ENCODE results near the gene COPS7B. TPM values are rescaled to one million over a fixed set of nuclear protein-coding genes. Genes with fewer than 3 reads are reported as not detected.

Gene COPS7B
- total RNA-seq, 1 experiment from 2014 or later, result 61.4 TPM

- no CpG with 5 or more reads among the region's 9 CpGs for WGBS (ENCODE audit: extremely low coverage, insufficient read length, low lambda C conversion rate)
- no peak overlapping the region for H3K4me3 Mint-ChIP-seq
- no peaks in the 10 kb centered on the region for H3K9me3 Mint-ChIP-seq
- no peaks in the 10 kb centered on the region for H3K23me2 ChIP-seq (ENCODE audit: insufficient read length, low read depth, low read length, poor library complexity, severe bottlenecking)
- H3K9me3 ChIP-seq (ENCODE audit: control insufficient read depth, low read depth, low read length), result no peaks in the 10 kb centered on the region
- no peak overlapping the region for H2AK5ac ChIP-seq (ENCODE audit: insufficient read length, low read length)
- no peak overlapping the region for H3K14ac ChIP-seq (ENCODE audit: insufficient read depth, low read length)
- H2BK15ac ChIP-seq (ENCODE audit: low read depth, low read length), result no peak overlapping the region
- H2BK120ac ChIP-seq (ENCODE audit: low read depth, low read length, poor library complexity, severe bottlenecking), result no peak overlapping the region
- H2BK12ac ChIP-seq (ENCODE audit: insufficient read length, low read depth, low read length), result no peak overlapping the region
- no peak overlapping the region for H3T11ph ChIP-seq (ENCODE audit: low read length)
- H3K79me2 ChIP-seq (ENCODE audit: insufficient read depth, low read length), result no peaks in the 10 kb centered on the region; the same call in 1 of the 2 replicates
- no peak overlapping the region for H2AFZ ChIP-seq (ENCODE audit: low read length)
- no peaks in the 10 kb centered on the region for H3K79me1 ChIP-seq (ENCODE audit: insufficient read depth, low read depth, low read length, poor library complexity, severe bottlenecking)
- no peak overlapping the region for H2BK5ac ChIP-seq (ENCODE audit: insufficient read length, low read length)
- H3K4me1 Mint-ChIP-seq, result peaks cover 30 to 34% of the 10 kb centered on the region in 2 experiments
- H3K27me3 Mint-ChIP-seq (ENCODE audit: low read depth), result no peaks in the 10 kb centered on the region
- H3K27ac ChIP-seq (ENCODE audit: insufficient read length, low read depth, low read length), result no peak overlapping the region
- H3K18ac ChIP-seq (ENCODE audit: insufficient read length, low read depth, low read length), result peak overlapping the region; percentile 42
- DNase-seq, result no peak
- H3K4me1 ChIP-seq (ENCODE audit: insufficient read depth, low read length), result no peaks in the 10 kb centered on the region; the same call in 1 of the 2 replicates
- H3K23ac ChIP-seq (ENCODE audit: insufficient read length, low read depth, low read length), result no peak overlapping the region
- no peak for TF ChIP-seq CTCF (conservative IDR thresholded peaks at IDR 0.05)
- no peak overlapping the region for H3K4ac ChIP-seq (ENCODE audit: low read depth, low read length)
- H3K27me3 ChIP-seq (ENCODE audit: insufficient read depth, low read length), result no peaks in the 10 kb centered on the region
- H4K20me1 ChIP-seq (ENCODE audit: control insufficient read depth, insufficient read depth, insufficient read length), result no peaks in the 10 kb centered on the region
- H2BK20ac ChIP-seq (ENCODE audit: low read depth, low read length, poor library complexity, severe bottlenecking), result no peak overlapping the region
- no peak overlapping the region for H3K4me2 ChIP-seq (ENCODE audit: insufficient read depth, insufficient read length, low read length)
- no peak overlapping the region for H4K91ac ChIP-seq (ENCODE audit: insufficient read length, low read depth, low read length)
- peak overlapping the region in 2 of 3 experiments; percentile 0 to 14; a peak in 1 of 7 replicates for H3K27ac Mint-ChIP-seq
- peak overlapping the region; percentile 81 for H4K8ac ChIP-seq (replicated peaks; ENCODE audit: insufficient read length, low read depth, low read length)
- H3K56ac ChIP-seq (ENCODE audit: insufficient read length, low read depth, low read length), result no peak overlapping the region
- H4K5ac ChIP-seq (ENCODE audit: insufficient read length, low read depth, low read length), result no peak overlapping the region
- peaks cover 3 to 8% (median 6%) of the 10 kb centered on the region in 3 experiments; a peak in 6 of 7 replicates for H3K36me3 Mint-ChIP-seq (ENCODE audit: insufficient read depth in 1 of 3, low read depth in 3 of 3)
- H3K9ac ChIP-seq (ENCODE audit: extremely low read depth, insufficient read length, low read length), result no peak overlapping the region
Measured at GRCh38 chr2:231743376-231744116, 42.7 kb upstream of the COPS7B start.

Data from H9 (cell line).